ENCODE results near the gene LINC01488. TPM values are rescaled to one million over a fixed set of nuclear protein-coding genes. Genes with fewer than 3 reads are reported as not detected.

Gene LINC01488
- total RNA-seq, 1 experiment from 2014 or later: not detected

- TF ChIP-seq REST (IDR thresholded peaks at IDR 0.05; ENCODE audit: low read depth) (no peak), POLR2A (IDR thresholded peaks at IDR 0.05; ENCODE audit: borderline replicate concordance, extremely low read depth, insufficient read depth, insufficient read length) (no peak), EZH2 (IDR thresholded peaks at IDR 0.05) (no peak), ZNF274 (IDR thresholded peaks at IDR 0.05; ENCODE audit: low read depth, low read length) (no peak), RAD21 (IDR thresholded peaks at IDR 0.05; ENCODE audit: low read depth) (no peak)
Measured at GRCh38 chr11:69444381-69445130, 36.9 kb upstream of the LINC01488 start (continued).

GRCh38 chr11:69445131-69445470 is 36.4 kb upstream of the LINC01488 start:
- H3K4me2 ChIP-seq (ENCODE audit: low read length): no peak overlapping the region
- POLR2A ChIA-PET: no interaction called here
- RAD21 ChIA-PET (ENCODE audit: low non-redundant PET in 1 of 2, low total read pairs in 2 of 2, uncharacterized antibody in 2 of 2, unreplicated experiment in 2 of 2): no interaction called here
- H3K9me3 ChIP-seq (ENCODE audit: control insufficient read depth in 1 of 2, insufficient read depth in 1 of 2, low read depth in 1 of 2, low read length in 2 of 2): no peaks in the 10 kb centered on the region
- H2AFZ ChIP-seq (ENCODE audit: low read depth, low read length, poor library complexity, severe bottlenecking): no peak overlapping the region
- no peak for TF ChIP-seq SIN3A (IDR thresholded peaks at IDR 0.05; ENCODE audit: low read depth)
- TF ChIP-seq FOSL1 (IDR thresholded peaks at IDR 0.05; ENCODE audit: low read depth): no peak
- BruUV-seq (replicated peaks): no TSS peak
- DNase-seq (ENCODE audit: low read depth, low spot score) (no peak), ATAC-seq (no peak)
- no peaks in the 10 kb centered on the region for H3K9me2 ChIP-seq (ENCODE audit: insufficient read depth)
- no peaks in the 10 kb centered on the region for H4K20me1 ChIP-seq (ENCODE audit: insufficient read depth)
- no peaks in the 10 kb centered on the region for H3K79me2 ChIP-seq (ENCODE audit: insufficient read depth, low read length)
- no peak overlapping the region for H3K4me3 ChIP-seq (replicated peaks in 1 of 2; ENCODE audit: low read depth in 1 of 2, low read length in 2 of 2)
- no peaks in the 10 kb centered on the region for H3K27me3 ChIP-seq (ENCODE audit: insufficient read depth, low read length)
- intact Hi-C loops (cut with micrococcal nuclease): no loop called here
- no peak overlapping the region for H3K9ac ChIP-seq (ENCODE audit: low read length)
- H3K36me3 ChIP-seq (ENCODE audit: control insufficient read depth in 1 of 2, insufficient read depth in 2 of 2, low read length in 2 of 2): no peaks in the 10 kb centered on the region
- peaks cover 18 to 37% of the 10 kb centered on the region in 2 experiments for H3K4me1 ChIP-seq (ENCODE audit: control insufficient read depth in 1 of 2, insufficient read depth in 2 of 2, low read length in 2 of 2)
- CTCF ChIA-PET: no interaction called here
- no peak overlapping the region for H3K27ac ChIP-seq (ENCODE audit: low read depth, low read length)
